SHP77 treated with DMSO at 0.1 percent for 48 hours (cell line): ENCODE measurements around the gene ACOT7.
A peak's percentile ranks its signal among the peaks of the same experiment; 100 is the strongest.

Experiments used
- DNase-seq: peaks from one replicate; lab custom pipeline; 2025; lab: John Stamatoyannopoulos, UW

The ACOT7 gene

GRCh38 chr1:6424619-6425593 lies 31.3 kb upstream of the ACOT7 start, which contains the start of gene ESPN:
Gene ESPN, plus strand, starts transcription at chr1:6424776. Its CDS starts 180 bp downstream, at chr1:6424956.
- no peak for DNase-seq

GRCh38 chr1:6424000-6424565 lies 30.5 kb upstream of the ACOT7 start:
- DNase-seq, result no peak

GRCh38 chr1:6423321-6423999 lies 29.9 kb upstream of the ACOT7 start:
- peak; percentile 10 for DNase-seq

GRCh38 chr1:6421266-6421665 lies 27.7 kb upstream of the ACOT7 start:
- no peak for DNase-seq

GRCh38 chr1:6420454-6421042 lies 27.0 kb upstream of the ACOT7 start:
- no peak for DNase-seq

- DNase-seq, result no peak
Measured at GRCh38 chr1:6419804-6420453, 26.4 kb upstream of the ACOT7 start, which contains the start of gene HES2. Gene HES2, minus strand, starts transcription at chr1:6419919. Its CDS starts 99 bp downstream, at chr1:6419820.

- no peak for DNase-seq
Measured at GRCh38 chr1:6419397-6419803, 25.8 kb upstream of the ACOT7 start.

- no peak for DNase-seq
Measured at GRCh38 chr1:6418668-6419396, 25.3 kb upstream of the ACOT7 start.

GRCh38 chr1:6417961-6418667 lies 24.5 kb upstream of the ACOT7 start:
- no peak for DNase-seq

- no peak for DNase-seq
Measured at GRCh38 chr1:6416906-6417305, 23.3 kb upstream of the ACOT7 start.

GRCh38 chr1:6416295-6416656 lies 22.7 kb upstream of the ACOT7 start:
- no peak for DNase-seq

- DNase-seq, result no peak
Measured at GRCh38 chr1:6414881-6415626, 21.5 kb upstream of the ACOT7 start.

- no peak for DNase-seq
Measured at GRCh38 chr1:6414443-6414844, 20.9 kb upstream of the ACOT7 start.

GRCh38 chr1:6412896-6413295 lies 19.3 kb upstream of the ACOT7 start:
- DNase-seq, result no peak

GRCh38 chr1:6410248-6410893 lies 16.8 kb upstream of the ACOT7 start:
- DNase-seq, result no peak

- DNase-seq, result no peak
Measured at GRCh38 chr1:6409733-6410132, 16.2 kb upstream of the ACOT7 start.

GRCh38 chr1:6409053-6409452 lies 15.5 kb upstream of the ACOT7 start:
- DNase-seq, result no peak

- DNase-seq, result no peak
Measured at GRCh38 chr1:6408023-6408422, 14.5 kb upstream of the ACOT7 start.

- DNase-seq, result no peak
Measured at GRCh38 chr1:6401673-6402072, 8.1 kb upstream of the ACOT7 start.
